Stimulated activated naive CD8-positive, alpha-beta T cell treated with anti-CD3 and anti-CD28 coated beads, Interleukin-15, amount 100 ng/mL, for 72 hours (primary cell): ENCODE data around the gene C6orf132.

ENCODE experiments used
- ATAC-seq: fragments of 150-1000 bp; cut with Tn5 transposase; 2 replicates; pipeline ENCODE4 v1.10.0; 2021; ENCODE audit warnings: mild to moderate bottlenecking, moderate library complexity
- DNase-seq, 2 donors: peaks; one replicate each; pipeline ENCODE4 v3.0.0; 2021 to 2022
- H3K27ac Mint-ChIP-seq, 2 donors: one replicate each; pipeline ENCODE4 v1.8.0; 2022; ENCODE audit warnings: mild to moderate bottlenecking in 2 of 2, mixed read lengths in 2 of 2, moderate library complexity in 2 of 2
- H3K27me3 Mint-ChIP-seq: one replicate; pipeline ENCODE4 v1.8.0; 2022; ENCODE audit warnings: mixed read lengths
- H3K4me1 Mint-ChIP-seq: one replicate; pipeline ENCODE4 v1.8.0; 2022; ENCODE audit warnings: mild to moderate bottlenecking, mixed read lengths
- H3K4me3 Mint-ChIP-seq, 2 donors: one replicate each; pipeline ENCODE4 v1.8.0; 2022; ENCODE audit warnings: mild to moderate bottlenecking in 2 of 2, mixed read lengths in 2 of 2, moderate library complexity in 1 of 2
- H3K9me3 Mint-ChIP-seq, 2 donors: one replicate each; pipeline ENCODE4 v1.8.0; 2022; ENCODE audit warnings: mixed read lengths in 2 of 2

Gene C6orf132

DNA sequence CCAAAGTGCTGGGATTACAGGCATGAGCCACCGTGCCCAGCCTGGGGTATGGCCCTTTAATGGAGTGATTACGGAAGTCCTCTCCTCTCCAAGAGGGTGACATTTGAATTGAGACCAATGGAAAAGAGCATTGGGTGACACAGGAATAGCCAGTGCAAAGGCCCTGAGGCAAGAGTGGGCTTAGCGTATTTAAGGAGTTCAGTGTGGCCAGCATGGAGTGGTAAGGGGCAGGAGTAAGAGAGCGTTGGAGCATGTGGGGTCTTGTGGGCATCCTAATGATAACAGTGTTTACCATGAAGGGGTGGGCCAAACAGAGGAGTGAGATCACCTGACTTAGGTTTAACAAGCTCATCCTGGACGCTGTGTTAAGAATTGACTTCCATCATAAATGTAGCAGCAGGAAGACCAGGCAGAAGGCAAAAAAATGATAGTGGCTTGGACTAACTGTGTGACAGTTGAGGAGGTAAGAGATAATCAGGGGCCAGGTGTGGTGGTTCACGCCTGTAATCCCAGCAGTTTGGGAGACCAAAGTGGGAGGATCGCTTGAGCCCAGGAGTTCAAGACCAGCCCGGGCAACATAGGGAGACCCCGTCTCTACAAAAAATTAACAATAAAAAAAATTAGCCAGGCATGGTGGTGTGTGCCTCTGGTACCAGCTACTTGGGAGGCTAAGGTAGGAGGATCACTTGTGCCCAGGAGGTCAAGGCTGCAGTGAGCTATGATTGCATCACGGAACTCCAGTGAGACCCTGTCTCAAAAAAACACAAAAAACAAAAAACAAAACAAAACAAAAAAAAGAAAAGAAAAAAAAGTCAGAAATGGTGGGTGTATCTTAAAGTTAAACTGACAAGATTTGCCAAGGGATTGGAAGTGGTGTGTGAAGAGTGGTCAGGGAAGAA lies 51.4 kb downstream of the C6orf132 start:
- Mint-ChIP-seq H3K9me3 (no peaks in the 10 kb centered on the region), H3K4me3 (no peak overlapping the region), H3K27ac (peak overlapping the region in 1 of 2 donors; percentile 18), H3K27me3 (no peaks in the 10 kb centered on the region), H3K4me1 (no peaks in the 10 kb centered on the region)
- DNase-seq: no peak
- ATAC-seq: no peak

DNA sequence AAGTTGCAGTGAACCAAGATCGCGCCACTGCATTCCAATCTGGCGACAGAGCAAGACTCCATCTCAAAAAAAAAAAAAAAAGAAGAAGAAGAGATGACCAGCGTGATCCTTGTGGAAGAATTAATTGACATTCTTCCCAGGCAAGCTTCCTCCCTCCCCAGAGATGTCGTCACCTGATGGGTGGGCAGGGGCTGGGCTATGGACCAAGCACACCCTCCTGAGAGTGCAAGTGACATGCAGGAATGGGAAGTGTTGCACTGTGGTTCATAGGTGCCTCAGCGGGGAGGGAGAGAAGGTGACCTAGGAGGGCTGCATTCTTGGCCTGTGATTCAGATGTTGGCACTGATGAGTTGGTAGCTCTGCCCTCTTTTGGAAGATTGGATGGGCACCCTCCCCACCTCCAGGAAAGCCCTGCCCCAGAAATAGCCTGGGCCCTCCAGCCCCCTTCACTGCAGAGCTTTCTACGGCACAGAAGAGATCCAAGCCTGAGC lies 54.3 kb downstream of the C6orf132 start:
- ATAC-seq (no peak), DNase-seq (no peak)
- H3K9me3 Mint-ChIP-seq: no peaks in the 10 kb centered on the region
- H3K4me3 Mint-ChIP-seq: no peak overlapping the region
- H3K4me1 Mint-ChIP-seq: no peaks in the 10 kb centered on the region
- no peak overlapping the region for H3K27ac Mint-ChIP-seq
- no peaks in the 10 kb centered on the region for H3K27me3 Mint-ChIP-seq

DNA sequence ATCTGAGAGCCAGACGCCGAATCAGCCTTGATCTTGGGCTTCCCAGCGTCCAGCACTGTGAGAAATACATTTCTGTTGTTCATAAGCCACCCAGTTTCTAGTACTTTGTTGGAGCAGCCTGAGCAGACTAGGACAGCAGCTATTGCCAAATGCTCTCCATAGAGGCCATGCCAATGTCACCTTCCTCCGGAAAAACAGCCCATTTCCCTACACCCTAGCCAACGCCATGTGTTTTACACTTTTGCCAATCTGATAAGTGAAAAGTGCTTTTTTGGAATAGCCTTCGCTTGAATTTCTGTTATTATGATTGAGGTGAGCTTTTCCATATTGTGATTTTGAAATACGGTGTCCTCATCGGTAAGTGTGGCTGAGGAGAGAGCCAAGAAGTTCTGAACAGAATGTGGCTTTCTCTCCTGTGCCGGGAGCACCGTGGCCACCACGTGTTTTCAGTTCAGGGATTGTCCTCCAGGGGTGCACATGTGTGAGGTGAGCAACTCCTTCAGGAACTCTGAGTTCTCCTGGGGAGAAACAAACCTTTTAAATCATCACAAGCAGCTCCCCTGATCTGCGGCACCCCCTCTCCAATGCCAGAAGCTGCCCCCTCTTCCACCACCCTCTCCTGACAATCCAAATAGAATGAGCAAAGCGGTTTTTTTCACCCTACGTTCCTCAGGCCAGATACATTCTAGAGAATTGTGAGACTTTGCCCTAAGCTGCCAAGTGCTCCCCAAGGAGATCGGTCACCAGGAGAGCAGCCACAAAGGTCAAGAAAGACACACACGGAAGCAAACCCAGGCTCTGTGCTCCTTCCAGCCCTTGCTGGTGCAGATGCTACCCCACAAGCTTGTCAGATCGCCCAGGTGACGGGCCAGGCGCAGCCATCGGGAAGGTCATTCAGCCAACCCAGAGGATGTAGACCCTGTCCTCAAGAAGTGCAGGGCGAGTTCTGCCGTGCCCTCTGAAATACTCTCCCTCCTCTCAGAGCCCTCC lies 56.1 kb downstream of the C6orf132 start:
- Mint-ChIP-seq H3K4me1 (no peaks in the 10 kb centered on the region), H3K27ac (no peak overlapping the region), H3K27me3 (no peaks in the 10 kb centered on the region), H3K9me3 (no peaks in the 10 kb centered on the region), H3K4me3 (no peak overlapping the region)
- DNase-seq (no peak), ATAC-seq (no peak)

DNA sequence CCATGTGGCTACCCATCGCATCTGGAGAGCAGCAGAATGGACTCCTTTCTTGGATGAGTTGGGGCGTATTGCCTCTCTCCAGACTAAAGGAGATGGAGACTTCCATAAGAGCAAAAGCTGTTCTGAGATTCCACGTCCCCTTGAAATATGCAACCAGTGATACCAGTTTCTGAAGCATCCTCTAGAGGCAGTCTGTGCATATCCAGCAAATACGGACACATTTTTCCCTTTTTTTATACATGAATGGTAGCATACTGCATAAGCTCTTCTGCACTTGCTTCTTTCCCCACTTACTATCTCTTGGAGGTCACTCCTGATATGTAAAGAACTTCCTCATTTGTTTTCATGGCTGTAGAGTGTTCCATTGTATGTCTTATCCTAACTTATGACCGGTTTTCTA lies 57.5 kb downstream of the C6orf132 start:
- no peak overlapping the region for H3K4me3 Mint-ChIP-seq
- no peak overlapping the region for H3K27ac Mint-ChIP-seq
- no peaks in the 10 kb centered on the region for H3K27me3 Mint-ChIP-seq
- ATAC-seq (no peak), DNase-seq (no peak)
- no peaks in the 10 kb centered on the region for H3K9me3 Mint-ChIP-seq
- no peaks in the 10 kb centered on the region for H3K4me1 Mint-ChIP-seq

DNA sequence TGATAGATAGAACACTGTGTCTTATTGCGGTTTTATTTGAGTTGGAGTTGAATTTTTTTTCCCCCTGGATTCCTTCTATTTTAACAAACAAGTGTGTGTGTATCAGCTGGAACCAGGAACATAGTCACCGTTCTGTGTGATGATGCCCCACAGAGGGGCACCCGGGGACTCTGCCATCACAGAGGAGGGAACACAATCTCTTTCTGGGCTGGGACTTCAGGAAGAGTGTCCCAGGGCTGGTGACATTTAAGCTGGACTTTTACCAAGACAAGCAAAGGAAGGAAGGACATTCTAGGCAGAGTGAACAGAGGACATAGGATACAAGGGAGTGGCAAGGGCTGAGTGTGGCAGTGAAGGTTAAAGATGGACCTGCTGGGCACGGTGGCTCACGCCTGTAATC lies 58.9 kb downstream of the C6orf132 start:
- Mint-ChIP-seq H3K4me3 (no peak overlapping the region), H3K27me3 (no peaks in the 10 kb centered on the region), H3K9me3 (no peaks in the 10 kb centered on the region), H3K4me1 (no peaks in the 10 kb centered on the region), H3K27ac (no peak overlapping the region)
- ATAC-seq (no peak), DNase-seq (no peak)

DNA sequence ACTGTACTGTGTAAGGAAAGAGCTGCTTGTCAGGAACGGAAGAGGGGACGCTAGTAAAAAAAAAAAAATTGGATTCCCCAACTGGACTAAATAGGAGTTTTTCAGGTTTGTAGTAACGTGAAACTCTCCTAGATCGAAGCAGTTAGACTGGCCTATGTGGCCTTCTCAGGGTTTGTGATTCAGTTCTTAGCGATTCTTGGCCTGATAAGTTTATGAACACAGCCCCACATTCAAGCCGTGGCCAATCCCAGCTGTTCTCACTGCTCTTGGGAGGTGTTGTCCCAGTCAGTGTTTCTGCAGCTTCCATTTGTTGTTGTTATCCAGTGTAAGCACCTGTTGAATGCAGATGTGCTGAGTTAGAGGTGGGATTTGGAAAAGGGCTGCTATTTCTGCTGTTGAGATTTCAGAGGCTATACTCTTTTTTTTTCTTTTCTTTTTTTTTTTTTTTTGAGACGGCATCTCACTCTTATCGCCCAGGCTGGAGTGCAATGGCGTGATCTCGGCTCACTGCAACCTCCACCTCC lies 62.4 kb downstream of the C6orf132 start:
- Mint-ChIP-seq H3K27me3 (no peaks in the 10 kb centered on the region), H3K27ac (no peak overlapping the region), H3K4me1 (no peaks in the 10 kb centered on the region), H3K4me3 (no peak overlapping the region), H3K9me3 (no peaks in the 10 kb centered on the region)
- ATAC-seq: no peak
- DNase-seq: no peak

DNA sequence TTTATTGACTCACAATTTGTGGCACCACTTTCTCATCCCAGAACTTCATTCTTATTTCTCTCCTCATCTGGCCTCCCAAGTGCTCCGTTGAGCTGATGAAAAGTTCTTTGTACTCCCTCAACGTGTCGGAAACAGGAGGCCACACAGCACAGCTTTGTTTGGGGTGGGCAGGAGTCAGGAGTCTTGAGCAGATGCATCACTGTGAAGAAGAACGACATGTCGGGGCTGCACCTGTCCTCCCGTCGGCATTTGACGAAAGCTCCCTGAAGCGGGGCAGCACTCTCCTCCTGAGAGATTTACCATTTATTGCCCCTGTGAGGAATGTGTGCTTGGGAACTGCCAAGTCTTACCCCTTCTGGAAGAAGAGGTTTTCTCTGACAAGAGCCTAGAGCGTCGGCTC lies 64.0 kb downstream of the C6orf132 start:
- Mint-ChIP-seq H3K4me3 (no peak overlapping the region), H3K27me3 (no peaks in the 10 kb centered on the region), H3K9me3 (no peaks in the 10 kb centered on the region), H3K27ac (no peak overlapping the region), H3K4me1 (no peaks in the 10 kb centered on the region)
- ATAC-seq (no peak), DNase-seq (no peak)

DNA sequence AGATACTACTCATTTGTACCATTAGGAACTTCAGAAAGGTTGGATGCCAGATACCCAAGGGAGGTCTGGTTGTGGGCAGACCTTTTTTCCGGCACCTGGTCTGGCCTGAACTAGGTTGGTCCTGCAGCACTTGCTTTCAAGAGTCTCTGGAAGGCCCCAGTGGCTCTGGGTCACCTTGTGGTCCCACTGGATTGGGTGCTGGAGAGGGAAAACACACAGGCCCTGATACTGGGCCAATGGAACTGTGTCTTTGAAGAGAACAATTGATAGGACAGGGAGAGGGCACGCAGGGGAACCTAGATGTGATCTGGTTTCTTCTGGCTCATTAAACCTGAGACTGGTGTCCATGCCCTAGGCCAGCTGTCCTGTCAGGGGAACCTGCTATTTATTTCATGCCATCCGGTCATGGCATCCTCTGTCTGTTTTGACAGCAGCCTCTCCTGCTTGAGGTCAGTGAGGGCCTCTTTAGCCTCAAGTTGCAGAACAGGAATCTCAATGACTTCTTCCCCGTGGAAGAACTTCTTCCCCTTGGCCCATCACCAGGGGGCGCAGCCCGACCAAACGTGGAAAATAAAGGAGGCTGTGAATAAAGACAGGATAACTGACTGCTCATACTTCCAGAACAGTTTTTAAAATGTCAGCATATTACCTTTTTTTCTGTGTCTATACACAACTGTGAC lies 67.1 kb downstream of the C6orf132 start:
- Mint-ChIP-seq H3K4me3 (no peak overlapping the region), H3K27ac (peak overlapping the region in 1 of 2 donors; percentile 49), H3K27me3 (no peaks in the 10 kb centered on the region), H3K9me3 (no peaks in the 10 kb centered on the region), H3K4me1 (no peaks in the 10 kb centered on the region)
- ATAC-seq (no peak), DNase-seq (peak; percentile 23 to 48)

DNA sequence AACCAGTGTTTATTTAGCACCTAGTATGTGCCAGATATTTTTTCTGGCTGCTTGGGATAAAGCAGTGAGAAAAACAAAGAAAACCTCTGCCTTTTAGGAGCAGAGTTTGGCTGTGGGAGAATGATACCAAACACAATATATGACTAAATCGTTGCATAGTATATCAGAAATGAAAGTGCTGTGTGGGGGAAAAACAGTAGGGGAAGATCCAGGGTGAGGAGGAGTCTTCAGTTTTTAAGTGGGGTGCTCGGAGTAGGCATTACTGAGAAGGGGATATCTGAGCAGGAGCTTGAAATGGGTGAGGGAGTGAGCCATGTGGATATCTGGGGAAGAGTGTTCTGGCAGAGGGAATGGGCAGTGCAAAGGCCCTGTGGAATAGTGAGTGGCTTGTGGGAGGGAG lies 69.1 kb downstream of the C6orf132 start:
- Mint-ChIP-seq H3K4me1 (no peaks in the 10 kb centered on the region), H3K9me3 (no peaks in the 10 kb centered on the region), H3K27ac (peak overlapping the region in 1 of 2 donors; percentile 1), H3K4me3 (no peak overlapping the region), H3K27me3 (no peaks in the 10 kb centered on the region)
- no peak for ATAC-seq
- DNase-seq: no peak

DNA sequence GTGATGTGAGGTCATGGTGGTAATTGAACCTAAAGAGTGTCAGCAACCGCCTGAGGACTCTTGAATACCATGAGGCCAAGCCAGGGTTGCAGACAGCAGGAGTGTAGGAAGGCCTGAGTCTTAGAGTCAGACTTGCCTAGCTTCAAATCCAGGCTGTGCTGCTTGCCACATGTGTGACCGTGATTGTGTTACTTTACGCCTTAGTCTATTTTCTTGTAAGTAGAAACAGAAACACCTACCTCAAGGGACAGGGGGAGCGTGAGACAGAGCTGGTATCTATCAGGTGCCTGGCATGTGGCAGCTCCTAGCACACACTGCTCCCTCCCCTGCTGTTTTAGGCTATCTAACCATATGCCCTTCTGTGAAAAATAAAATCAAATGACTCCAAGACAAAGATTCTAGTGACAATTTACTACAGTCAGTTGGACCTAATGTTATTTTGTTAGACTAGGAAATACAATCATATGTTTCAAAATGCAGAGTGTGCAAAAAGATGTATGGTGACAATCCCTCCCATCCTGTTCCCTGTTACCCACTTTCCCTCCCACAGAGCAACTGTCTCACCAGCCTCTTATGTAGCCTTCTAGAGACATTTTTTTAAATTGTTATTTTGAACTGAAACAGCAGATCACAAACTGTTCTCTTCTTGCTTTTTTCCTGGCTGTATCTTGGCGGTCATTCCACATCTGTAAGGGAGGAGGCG lies 70.4 kb downstream of the C6orf132 start:
- Mint-ChIP-seq H3K4me3 (no peak overlapping the region), H3K4me1 (no peaks in the 10 kb centered on the region), H3K27me3 (no peaks in the 10 kb centered on the region), H3K9me3 (no peaks in the 10 kb centered on the region), H3K27ac (peak overlapping the region in 1 of 2 donors; percentile 28)
- ATAC-seq (no peak), DNase-seq (no peak)

DNA sequence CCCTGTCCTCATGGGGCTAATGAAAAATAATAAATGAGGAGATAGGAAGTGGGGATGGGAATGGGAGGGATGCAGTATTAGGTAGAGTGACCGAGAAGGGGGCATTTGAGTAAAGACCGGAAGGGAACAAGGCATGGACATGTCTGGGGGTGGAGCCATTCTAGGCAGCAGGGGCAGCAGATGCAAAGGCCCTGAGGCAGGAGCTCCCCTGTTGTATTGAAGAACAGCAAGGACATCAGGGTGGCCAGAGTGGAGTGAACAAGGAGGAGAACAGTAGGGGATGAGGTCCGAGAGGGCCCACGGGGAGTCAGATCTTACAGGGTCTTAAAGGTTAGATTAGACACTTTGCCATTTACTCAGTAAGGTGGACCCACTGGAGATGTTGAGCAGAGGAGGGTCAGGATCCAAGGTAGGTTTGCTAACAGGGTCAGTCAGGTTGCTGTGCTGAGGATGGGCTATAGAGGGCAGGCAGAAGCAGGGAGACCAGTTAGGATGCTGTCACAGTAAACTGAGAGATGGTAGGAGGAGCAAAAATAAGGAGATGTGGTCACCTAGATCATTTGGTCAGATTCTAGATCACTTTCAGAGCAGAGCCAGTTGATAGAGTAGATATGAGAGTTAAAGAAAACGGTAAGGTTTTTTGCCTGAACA lies 73.4 kb downstream of the C6orf132 start:
- H3K27me3 Mint-ChIP-seq: no peaks in the 10 kb centered on the region
- no peak for DNase-seq
- no peak overlapping the region for H3K4me3 Mint-ChIP-seq
- H3K4me1 Mint-ChIP-seq: no peaks in the 10 kb centered on the region
- no peaks in the 10 kb centered on the region for H3K9me3 Mint-ChIP-seq
- ATAC-seq: no peak
- no peak overlapping the region for H3K27ac Mint-ChIP-seq

DNA sequence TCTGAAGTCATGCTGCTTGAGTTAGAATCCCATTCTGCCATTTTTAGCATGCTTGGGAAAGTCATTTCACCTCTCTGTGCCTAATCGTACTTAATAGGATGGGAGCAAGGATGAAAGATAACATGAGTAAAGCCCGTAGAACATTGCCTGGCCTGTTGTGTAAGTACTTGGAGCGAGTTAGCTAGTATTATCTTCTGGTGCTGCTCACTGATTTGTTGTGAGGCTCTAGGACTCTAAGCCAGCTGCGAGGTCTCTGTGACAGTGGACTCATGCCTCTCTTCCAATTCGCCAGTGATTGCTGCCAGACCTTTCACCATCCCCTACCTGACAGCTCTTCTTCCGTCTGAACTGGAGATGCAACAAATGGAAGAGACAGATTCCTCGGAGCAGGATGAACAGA lies 74.2 kb downstream of the C6orf132 start:
- Mint-ChIP-seq H3K27ac (no peak overlapping the region), H3K27me3 (no peaks in the 10 kb centered on the region), H3K4me3 (no peak overlapping the region), H3K4me1 (no peaks in the 10 kb centered on the region), H3K9me3 (no peaks in the 10 kb centered on the region)
- DNase-seq (no peak), ATAC-seq (no peak)

DNA sequence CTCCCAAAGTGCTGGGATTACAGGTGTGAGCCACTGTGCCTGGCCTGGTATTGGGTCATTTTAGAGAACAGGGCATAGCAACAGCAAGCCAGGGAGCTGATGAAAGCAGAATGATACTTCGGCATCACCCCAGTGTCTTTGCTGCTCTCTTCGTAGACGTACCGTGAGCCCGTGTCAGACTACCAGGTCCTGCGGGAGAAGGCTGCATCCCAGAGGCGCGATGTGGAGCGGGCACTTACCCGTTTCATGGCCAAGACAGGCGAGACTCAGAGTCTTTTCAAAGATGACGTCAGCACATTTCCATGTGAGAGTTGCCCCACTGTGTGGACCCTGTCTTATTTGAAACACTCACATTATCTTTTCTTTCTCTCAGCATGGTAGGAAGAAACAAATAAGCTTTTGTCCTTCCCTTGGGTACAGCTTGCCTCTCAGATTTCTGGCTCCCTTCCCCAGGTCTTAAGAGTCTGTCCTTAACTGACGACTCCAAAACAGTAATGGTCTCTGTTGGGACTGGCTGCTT lies 76.2 kb downstream of the C6orf132 start:
- Mint-ChIP-seq H3K9me3 (no peaks in the 10 kb centered on the region), H3K4me1 (no peaks in the 10 kb centered on the region), H3K4me3 (no peak overlapping the region), H3K27ac (no peak overlapping the region), H3K27me3 (no peaks in the 10 kb centered on the region)
- DNase-seq (no peak), ATAC-seq (no peak)

DNA sequence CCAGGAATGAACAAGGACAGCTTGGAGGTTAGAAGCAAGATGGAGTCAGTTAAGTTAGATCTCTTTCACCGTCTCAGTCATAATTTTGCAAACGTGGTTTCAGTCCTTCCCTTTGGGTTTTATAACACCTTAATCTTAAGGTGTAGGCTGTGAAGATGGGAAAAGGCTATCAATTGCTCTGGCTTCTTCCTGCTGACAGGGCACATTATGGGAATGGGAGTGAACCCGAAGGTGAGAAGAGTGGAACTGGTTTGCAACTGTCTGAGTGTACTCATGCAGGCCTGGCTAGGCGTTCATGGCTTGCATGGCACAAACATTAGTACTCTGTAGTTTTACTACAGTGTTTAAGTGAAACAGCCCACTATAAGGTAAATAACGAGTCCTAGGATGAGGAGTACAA lies 82.7 kb downstream of the C6orf132 start:
- no peak for ATAC-seq
- Mint-ChIP-seq H3K9me3 (no peaks in the 10 kb centered on the region), H3K27ac (no peak overlapping the region)

More for the DNA sequence above, 82.7 kb downstream of the C6orf132 start:
- no peak for DNase-seq
- Mint-ChIP-seq H3K27me3 (no peaks in the 10 kb centered on the region), H3K4me1 (peaks cover 8% of the 10 kb centered on the region), H3K4me3 (no peak overlapping the region)
